KMS-11 (cell line): ENCODE data around the gene TCEAL9.
"Not testable (repeated sequence)": the region's sequence is repeated elsewhere in the genome, so short reads cannot be mapped to it uniquely, and the experiment has no call there.

Experiments used
- H2AFZ ChIP-seq: fragments of 200-600 bp; sonication (generic); 2 replicates; pipeline ENCODE4 v1.6.1; 2016; ENCODE audit warnings: antibody characterized with exemption, mixed run types, low read depth
- H3K27ac ChIP-seq: fragments of 200-600 bp; sonication (generic); 2 replicates; pipeline ENCODE4 v1.6.1; 2016; ENCODE audit warnings: mild to moderate bottlenecking, mixed run types
- H3K27me3 ChIP-seq: fragments of 200-600 bp; sonication (generic); 2 replicates; pipeline ENCODE4 v1.6.1; 2017; ENCODE audit warnings: mild to moderate bottlenecking, low read depth, mixed run types, moderate library complexity; ENCODE audit not compliant: insufficient read depth
- H3K36me3 ChIP-seq: fragments of 200-600 bp; sonication (generic); 2 replicates; pipeline ENCODE4 v1.6.1; 2017; ENCODE audit warnings: mild to moderate bottlenecking, mixed run types; ENCODE audit not compliant: insufficient read depth
- H3K4me1 ChIP-seq: fragments of 200-600 bp; sonication (generic); 2 replicates; pipeline ENCODE4 v1.6.1; 2016; ENCODE audit warnings: mild to moderate bottlenecking, low read depth, mixed run types; ENCODE audit not compliant: poor library complexity, severe bottlenecking
- H3K4me2 ChIP-seq: fragments of 200-600 bp; sonication (generic); 2 replicates; pipeline ENCODE4 v1.7.0; 2016; ENCODE audit warnings: mild to moderate bottlenecking, mixed run types
- H3K4me3 ChIP-seq: fragments of 200-600 bp; sonication (generic); IDR thresholded peaks from 2 replicates; pipeline ENCODE4 v1.6.1; 2017; ENCODE audit warnings: low read depth, low read length, mixed read lengths; ENCODE audit not compliant: insufficient read depth
- H3K79me2 ChIP-seq: fragments of 200-600 bp; sonication (generic); 2 replicates; pipeline ENCODE4 v1.6.1; 2016; ENCODE audit warnings: low read depth, mixed run types; ENCODE audit not compliant: insufficient read depth
- H3K9ac ChIP-seq: fragments of 200-600 bp; sonication (generic); 2 replicates; pipeline ENCODE4 v1.6.1; 2016; ENCODE audit warnings: mild to moderate bottlenecking, mixed run types
- H4K20me1 ChIP-seq: fragments of 200-600 bp; sonication (generic); 2 replicates; pipeline ENCODE4 v1.6.1; 2016; ENCODE audit warnings: mild to moderate bottlenecking, mixed run types; ENCODE audit not compliant: insufficient read depth
- TF ChIP-seq, protein P1 (sequence below): fragments of 200-600 bp; sonication (generic); conservative IDR thresholded peaks from 2 replicates; pipeline ENCODE4 v1.6.1; 2017; ENCODE audit warnings: low read depth, mild to moderate bottlenecking, antibody characterized with exemption, low read length, moderate library complexity, mixed read lengths

Gene TCEAL9

GRCh38 chrX:103344606-103345005 lies 11.7 kb upstream of the TCEAL9 start:
- Histone ChIP-seq H4K20me1 (no peaks in the 10 kb centered on the region), H3K36me3 (no peaks in the 10 kb centered on the region), H3K9ac (no peak overlapping the region), H3K4me2 (no peak overlapping the region), H3K27ac (no peak overlapping the region), H3K4me3 (no peak overlapping the region), H3K79me2 (no peaks in the 10 kb centered on the region), H2AFZ (no peak overlapping the region), H3K4me1 (peaks cover 7% of the 10 kb centered on the region), H3K27me3 (no peaks in the 10 kb centered on the region)
- TF ChIP-seq, protein P1, sequence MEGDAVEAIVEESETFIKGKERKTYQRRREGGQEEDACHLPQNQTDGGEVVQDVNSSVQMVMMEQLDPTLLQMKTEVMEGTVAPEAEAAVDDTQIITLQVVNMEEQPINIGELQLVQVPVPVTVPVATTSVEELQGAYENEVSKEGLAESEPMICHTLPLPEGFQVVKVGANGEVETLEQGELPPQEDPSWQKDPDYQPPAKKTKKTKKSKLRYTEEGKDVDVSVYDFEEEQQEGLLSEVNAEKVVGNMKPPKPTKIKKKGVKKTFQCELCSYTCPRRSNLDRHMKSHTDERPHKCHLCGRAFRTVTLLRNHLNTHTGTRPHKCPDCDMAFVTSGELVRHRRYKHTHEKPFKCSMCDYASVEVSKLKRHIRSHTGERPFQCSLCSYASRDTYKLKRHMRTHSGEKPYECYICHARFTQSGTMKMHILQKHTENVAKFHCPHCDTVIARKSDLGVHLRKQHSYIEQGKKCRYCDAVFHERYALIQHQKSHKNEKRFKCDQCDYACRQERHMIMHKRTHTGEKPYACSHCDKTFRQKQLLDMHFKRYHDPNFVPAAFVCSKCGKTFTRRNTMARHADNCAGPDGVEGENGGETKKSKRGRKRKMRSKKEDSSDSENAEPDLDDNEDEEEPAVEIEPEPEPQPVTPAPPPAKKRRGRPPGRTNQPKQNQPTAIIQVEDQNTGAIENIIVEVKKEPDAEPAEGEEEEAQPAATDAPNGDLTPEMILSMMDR, result no peak

DNA sequence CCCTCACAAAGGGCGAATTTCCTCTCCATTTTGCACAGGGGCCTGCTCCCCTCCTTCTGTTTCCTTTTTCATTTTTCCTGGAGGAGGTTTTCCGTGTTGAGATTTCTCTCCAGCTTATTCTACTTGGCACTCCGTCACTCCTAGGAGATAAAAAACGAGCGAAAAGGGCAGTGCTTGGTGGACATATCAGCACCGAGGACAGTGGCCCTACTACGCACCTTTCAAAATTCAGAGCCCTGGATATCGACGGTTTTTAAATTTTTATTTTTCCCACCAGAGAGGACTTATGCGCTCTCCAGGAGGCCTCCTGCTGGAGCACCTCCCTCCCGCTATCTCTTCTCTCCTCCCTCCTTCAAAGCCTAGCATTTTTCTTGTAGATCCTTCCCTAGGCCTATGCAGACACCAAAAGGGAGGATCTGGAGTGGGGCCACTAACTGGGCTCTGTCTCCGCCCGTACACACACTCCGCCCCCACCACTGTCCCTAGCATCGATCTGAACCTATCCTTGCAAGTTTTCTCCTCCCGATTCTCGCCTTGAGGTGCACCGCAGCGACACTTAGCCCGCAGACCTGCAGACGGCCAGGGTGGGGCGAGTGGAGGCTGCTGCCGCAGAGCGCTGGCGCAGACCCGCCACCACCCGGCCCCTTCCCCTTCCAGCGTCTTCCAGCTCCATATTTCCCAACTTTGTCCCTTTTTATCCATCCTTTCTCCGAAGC lies 8.5 kb upstream of the TCEAL9 start:
- H3K79me2 ChIP-seq, result no peaks in the 10 kb centered on the region
- H3K36me3 ChIP-seq, result no peaks in the 10 kb centered on the region
- H2AFZ ChIP-seq, result no peak overlapping the region
- H3K27me3 ChIP-seq, result no peaks in the 10 kb centered on the region
- TF ChIP-seq, protein P1, result no peak
- H3K4me1 ChIP-seq, result peaks cover 7% of the 10 kb centered on the region
- H3K4me3 ChIP-seq, result no peak overlapping the region
- H3K27ac ChIP-seq, result no peak overlapping the region
- H4K20me1 ChIP-seq, result no peaks in the 10 kb centered on the region
- H3K9ac ChIP-seq, result no peak overlapping the region
- no peak overlapping the region for H3K4me2 ChIP-seq

GRCh38 chrX:103356858-103357257 lies 552 bp downstream of the TCEAL9 start:
- Histone ChIP-seq H3K36me3 (no peaks in the 10 kb centered on the region), H3K79me2 (no peaks in the 10 kb centered on the region), H3K27ac (no peak overlapping the region), H3K9ac (no peak overlapping the region), H3K4me2 (no peak overlapping the region), H2AFZ (no peak overlapping the region), H4K20me1 (no peaks in the 10 kb centered on the region), H3K27me3 (no peaks in the 10 kb centered on the region), H3K4me1 (no peaks in the 10 kb centered on the region), H3K4me3 (no peak overlapping the region)
- TF ChIP-seq, protein P1, result no peak

GRCh38 chrX:103357871-103358270 lies 1.6 kb downstream of the TCEAL9 start:
- Histone ChIP-seq H3K4me1 (no peaks in the 10 kb centered on the region), H3K27me3 (no peaks in the 10 kb centered on the region), H3K4me2 (no peak overlapping the region), H4K20me1 (no peaks in the 10 kb centered on the region), H3K9ac (no peak overlapping the region), H2AFZ (no peak overlapping the region), H3K79me2 (no peaks in the 10 kb centered on the region), H3K27ac (no peak overlapping the region), H3K36me3 (no peaks in the 10 kb centered on the region), H3K4me3 (no peak overlapping the region)
- TF ChIP-seq, protein P1, result no peak

- H3K4me2 ChIP-seq, H3K79me2 ChIP-seq, H3K27ac ChIP-seq, H2AFZ ChIP-seq, H4K20me1 ChIP-seq, H3K36me3 ChIP-seq, H3K4me3 ChIP-seq, H3K4me1 ChIP-seq, H3K9ac ChIP-seq, H3K27me3 ChIP-seq: not testable (repeated sequence)
Observed at GRCh38 chrX:103359605-103360004, 3.3 kb downstream of the TCEAL9 start.
